Endothelial cell of umbilical vein (primary cell): ENCODE results near the gene TMCO6. TPM values are rescaled to one million over a fixed set of nuclear protein-coding genes. Genes with fewer than 3 reads are reported as not detected.

ENCODE experiments used
- BruUV-seq: library from RNA; stranded (reverse); fragments of 400-500 nt; replicated peaks from 2 replicates; lab custom pipeline; 2021; lab: Mats Ljungman, UMichigan
- CTCF ChIA-PET: fragments of 300-600, 350-600 bp; sonication (Branson Sonifier 250); formaldehyde crosslinking; loops from one replicate; lab custom pipeline; 2021; ENCODE audit warnings: antibody characterized with exemption, inconsistent platforms; lab: Charles Lee
- POLR2A ChIA-PET: fragments of 300-600, 350-600 bp; sonication (Branson Sonifier 250); formaldehyde crosslinking; loops from one replicate; lab custom pipeline; 2021; ENCODE audit warnings: antibody characterized with exemption, inconsistent platforms; lab: Charles Lee
- DNase-seq: peaks from one replicate; pipeline ENCODE4 v3.0.0-alpha.2; 2011; ENCODE audit warnings: low read depth, low spot score
- FAIRE-seq: peaks from 2 replicates; lab custom pipeline; 2011; peaks lifted over from hg19 to GRCh38; lab: Jason Lieb, UNC
- H2AFZ ChIP-seq: 2 replicates; pipeline ENCODE4 v1.6.0; 2012; ENCODE audit warnings: low read depth, low read length, control low read depth, inconsistent platforms
- H3K27ac ChIP-seq: 2 replicates; pipeline ENCODE4 v1.5.1; 2011; ENCODE audit warnings: low read depth, mild to moderate bottlenecking, control low read depth, low read length, moderate library complexity; ENCODE audit not compliant: insufficient read depth
- H3K27me3 ChIP-seq, 2 experiments: 2 replicates each; pipeline versions ENCODE4 v1.6.0 to v1.6.1; 2011; ENCODE audit warnings: low read length in 2 of 2, mixed read lengths in 1 of 2; ENCODE audit not compliant: control insufficient read depth in 2 of 2, insufficient read depth in 2 of 2
- H3K36me3 ChIP-seq, 2 experiments: 2 replicates in 1 of 2; 3 replicates in 1 of 2; pipeline ENCODE4 v1.5.1; 2011; ENCODE audit warnings: low read length in 2 of 2, mild to moderate bottlenecking in 1 of 2, moderate library complexity in 1 of 2; ENCODE audit not compliant: control insufficient read depth in 2 of 2, insufficient read depth in 2 of 2; ENCODE audit errors: extremely low read depth in 1 of 2
- H3K4me1 ChIP-seq: 3 replicates; pipeline ENCODE4 v1.5.1; 2011; ENCODE audit warnings: mild to moderate bottlenecking, low read length; ENCODE audit not compliant: control insufficient read depth, insufficient read depth; ENCODE audit errors: extremely low read depth
- H3K4me2 ChIP-seq: 2 replicates; pipeline ENCODE4 v1.6.1; 2011; ENCODE audit warnings: low read length, control low read depth, mixed read lengths; ENCODE audit not compliant: insufficient read depth
- H3K4me3 ChIP-seq, 3 experiments: fragments of 200-600 bp in 1 of 3; sonication (generic), shearing (Covaris generic) in 1 of 3; replicated peaks in 1 of 3; 2 replicates each; pipeline ENCODE4 v1.5.1; 2011 to 2016; ENCODE audit warnings: control low read depth in 3 of 3, low read length in 3 of 3, mild to moderate bottlenecking in 2 of 3, inconsistent platforms in 1 of 3, low read depth in 1 of 3, moderate library complexity in 1 of 3; ENCODE audit not compliant: insufficient read depth in 1 of 3
- H3K79me2 ChIP-seq: 2 replicates; pipeline ENCODE4 v1.6.0; 2012; ENCODE audit warnings: low read length, inconsistent platforms; ENCODE audit not compliant: control insufficient read depth, insufficient read depth
- H3K9ac ChIP-seq: replicated peaks from 2 replicates; pipeline ENCODE3; 2011; ENCODE audit warnings: low read length, control low read depth; ENCODE audit not compliant: insufficient read depth; ENCODE audit errors: extremely low read depth
- H3K9me1 ChIP-seq: replicated peaks from 3 replicates; pipeline ENCODE4 v1.6.0; 2011; ENCODE audit warnings: mild to moderate bottlenecking, low read length; ENCODE audit not compliant: control insufficient read depth, insufficient read depth; ENCODE audit errors: extremely low read depth
- H3K9me3 ChIP-seq: replicated peaks from 2 replicates; pipeline ENCODE4 v1.5.1; 2012; ENCODE audit warnings: low read length, inconsistent platforms; ENCODE audit not compliant: control insufficient read depth, insufficient read depth
- H4K20me1 ChIP-seq: replicated peaks from 2 replicates; pipeline ENCODE3; 2011; ENCODE audit warnings: mild to moderate bottlenecking, low read length; ENCODE audit not compliant: control insufficient read depth, insufficient read depth; ENCODE audit errors: extremely low read depth
- CTCF ChIP-seq, 2 donors: IDR thresholded peaks; 1 replicate in 1 of 2; 2 replicates in 1 of 2; pipeline ENCODE4 v1.5.1; 2011; ENCODE audit warnings: low read length in 2 of 2, mild to moderate bottlenecking in 2 of 2, moderate library complexity in 2 of 2, control low read depth in 1 of 2, inconsistent platforms in 1 of 2, low read depth in 1 of 2; ENCODE audit not compliant: insufficient read depth in 1 of 2; ENCODE audit errors: extremely low read depth in 1 of 2
- EZH2 ChIP-seq: IDR thresholded peaks from 2 replicates; pipeline ENCODE4 v1.6.1; 2012; ENCODE audit warnings: borderline replicate concordance, low read depth, mild to moderate bottlenecking, moderate library complexity, low read length, inconsistent platforms; ENCODE audit not compliant: severe bottlenecking
- FOS ChIP-seq: IDR thresholded peaks from 2 replicates; pipeline ENCODE4 v1.6.1; 2011; ENCODE audit warnings: mild to moderate bottlenecking, low read length, moderate library complexity, borderline replicate concordance; ENCODE audit not compliant: insufficient read depth
- GATA2 ChIP-seq: IDR thresholded peaks from 2 replicates; pipeline ENCODE4 v1.7.0; 2011; ENCODE audit warnings: low read depth, mild to moderate bottlenecking, moderate library complexity, mixed read lengths, low read length; ENCODE audit not compliant: insufficient read length, insufficient read depth
- JUN ChIP-seq: IDR thresholded peaks from 2 replicates; pipeline ENCODE4 v1.6.1; 2011; ENCODE audit warnings: borderline replicate concordance, low read depth; ENCODE audit not compliant: insufficient read length, insufficient read depth
- MAX ChIP-seq: IDR thresholded peaks from 2 replicates; pipeline ENCODE4 v1.6.1; 2011; ENCODE audit not compliant: insufficient read depth, insufficient read length
- MYC ChIP-seq: IDR thresholded peaks from one replicate; pipeline ENCODE4 v1.6.1; 2011; ENCODE audit warnings: mild to moderate bottlenecking, low read depth, low read length
- POLR2A ChIP-seq: IDR thresholded peaks from 2 replicates; pipeline ENCODE4 v1.6.1; 2012; ENCODE audit warnings: low read depth, mild to moderate bottlenecking, control low read depth, low read length
- POLR2AphosphoS5 ChIP-seq: IDR thresholded peaks from 2 replicates; pipeline ENCODE4 v1.6.1; 2012; ENCODE audit warnings: low read depth, mild to moderate bottlenecking, control low read depth, low read length, moderate library complexity; ENCODE audit not compliant: insufficient read depth
- dilution Hi-C: fragments of 300-500 bp; cut with MboI; formaldehyde crosslinking; loops from one replicate; pipeline ENCODE4 v1.15.0; 2019; ENCODE audit warnings: low sequenced_read_pairs; ENCODE audit not compliant: extremely low pct_ligation_motif_present
- intact Hi-C: fragments of 100-400 bp; cut with micrococcal nuclease; formaldehyde crosslinking; loops from one replicate; pipeline ENCODE4 v1.10.0; 2022
- polyA plus RNA-seq, 4 experiments: library from polyadenylated mRNA; depleted of rRNA in 3 of 4; stranded (reverse) in 3 of 4; unstranded in 1 of 4; fragments of >200 nt; gene quantifications; 2 replicates each; pipeline versions ENCODE4 v1.2.1 to v1.2.3, GENCODE V29; 2011 to 2012; ENCODE audit warnings: missing spikeins in 1 of 4
- total RNA-seq: library from RNA; stranded (reverse); gene quantifications from 2 replicates; pipeline ENCODE4 v1.2.3, GENCODE V29; 2021

The TMCO6 gene
- total and polyA plus RNA-seq, 2 donors (not counting 3 experiments of a cell fraction or from before 2014, with no cell fraction given) = 22.0 to 23.7 TPM

- CTCF ChIA-PET = interaction anchor here (0.9 to 1.4 kb wide), 2 partner anchors 9 to 35 kb away, joined by 3 to 4 read pairs; partner anchors contain the start of gene TMCO6
- dilution Hi-C loops = no loop called here
- Histone ChIP-seq H3K4me1 (peaks cover 3% of the 10 kb centered on the region), H3K79me2 (no peaks in the 10 kb centered on the region), H3K36me3 (peaks cover 25 to 31% of the 10 kb centered on the region in 2 experiments), H3K4me3 (no peak overlapping the region), H3K9me1 (no peaks in the 10 kb centered on the region), H2AFZ (no peak overlapping the region), H3K9ac (no peak overlapping the region), H3K4me2 (no peak overlapping the region), H3K27ac (no peak overlapping the region), H3K27me3 (no peaks in the 10 kb centered on the region), H4K20me1 (no peaks in the 10 kb centered on the region), H3K9me3 (no peaks in the 10 kb centered on the region)
- FAIRE-seq = no peak
- intact Hi-C loops = no loop called here
- no peak for TF ChIP-seq POLR2A
- TF ChIP-seq JUN = no peak
- TF ChIP-seq FOS = no peak
- TF ChIP-seq CTCF (IDR thresholded peaks at IDR 0.05; ENCODE audit: extremely low read depth in 1 of 2, insufficient read depth in 1 of 2, low read depth in 1 of 2, low read length in 2 of 2) = no peak
- no peak for TF ChIP-seq EZH2
- TF ChIP-seq MYC = no peak
- TF ChIP-seq MAX = no peak
- TF ChIP-seq GATA2 = no peak
- TF ChIP-seq POLR2AphosphoS5 = no peak
- BruUV-seq = no TSS peak
- POLR2A ChIA-PET = interaction anchor here (0.6 to 0.9 kb wide), 2 partner anchors 11 to 12 kb away, joined by 3 read pairs; no protein-coding TSS in a partner anchor
- no peak for DNase-seq
These were observed 35.4 kb downstream of the TMCO6 start for GRCh38 chr5:140674629-140675028.
